Parathyroid adenoma (tissue), 2 donors: Measurements from ENCODE around the gene NDE1.

ENCODE experiments used
- H2AFZ ChIP-seq: fragments of 300-600 bp; sonication (generic); one replicate; pipeline ENCODE4 v1.7.0; 2017; ENCODE audit warnings: antibody characterized with exemption, mild to moderate bottlenecking
- H3K27ac ChIP-seq: fragments of 300-600 bp; sonication (generic); one replicate; pipeline ENCODE4 v1.7.0; 2017
- H3K27me3 ChIP-seq: fragments of 300-600 bp; sonication (generic); one replicate; pipeline ENCODE4 v1.7.0; 2017; ENCODE audit warnings: low read length; ENCODE audit not compliant: control insufficient read depth, insufficient read depth
- H3K36me3 ChIP-seq: fragments of 300-600 bp; sonication (generic); one replicate; pipeline ENCODE4 v1.7.0; 2017; ENCODE audit warnings: low read length; ENCODE audit not compliant: control insufficient read depth, insufficient read depth
- H3K4me1 ChIP-seq: fragments of 300-600 bp; sonication (generic); one replicate; pipeline ENCODE4 v1.7.0; 2017; ENCODE audit warnings: control low read depth
- H3K4me2 ChIP-seq: fragments of 300-600 bp; sonication (generic); one replicate; pipeline ENCODE4 v1.7.0; 2017; ENCODE audit warnings: low read length
- H3K4me3 ChIP-seq: fragments of 300-600 bp; sonication (generic); one replicate; pipeline ENCODE4 v1.7.0; 2017; ENCODE audit warnings: low read depth, low read length
- H3K79me2 ChIP-seq: fragments of 300-600 bp; sonication (generic); one replicate; pipeline ENCODE4 v1.7.0; 2017; ENCODE audit warnings: control low read depth
- H3K9ac ChIP-seq: fragments of 300-600 bp; sonication (generic); one replicate; pipeline ENCODE4 v1.7.0; 2017; ENCODE audit warnings: mild to moderate bottlenecking
- H3K9me3 ChIP-seq: fragments of 300-600 bp; sonication (generic); one replicate; pipeline ENCODE4 v1.7.0; 2017; ENCODE audit warnings: low read length; ENCODE audit not compliant: control insufficient read depth
- TF ChIP-seq, protein P1 (sequence below): fragments of 300-600 bp; sonication (generic); IDR thresholded peaks from one replicate; pipeline ENCODE4 v1.7.0; 2017; ENCODE audit warnings: antibody characterized with exemption, mild to moderate bottlenecking
- donor health status: primary hyperparathyroidism.

NDE1 gene, protein sequence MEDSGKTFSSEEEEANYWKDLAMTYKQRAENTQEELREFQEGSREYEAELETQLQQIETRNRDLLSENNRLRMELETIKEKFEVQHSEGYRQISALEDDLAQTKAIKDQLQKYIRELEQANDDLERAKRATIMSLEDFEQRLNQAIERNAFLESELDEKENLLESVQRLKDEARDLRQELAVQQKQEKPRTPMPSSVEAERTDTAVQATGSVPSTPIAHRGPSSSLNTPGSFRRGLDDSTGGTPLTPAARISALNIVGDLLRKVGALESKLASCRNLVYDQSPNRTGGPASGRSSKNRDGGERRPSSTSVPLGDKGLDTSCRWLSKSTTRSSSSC

DNA sequence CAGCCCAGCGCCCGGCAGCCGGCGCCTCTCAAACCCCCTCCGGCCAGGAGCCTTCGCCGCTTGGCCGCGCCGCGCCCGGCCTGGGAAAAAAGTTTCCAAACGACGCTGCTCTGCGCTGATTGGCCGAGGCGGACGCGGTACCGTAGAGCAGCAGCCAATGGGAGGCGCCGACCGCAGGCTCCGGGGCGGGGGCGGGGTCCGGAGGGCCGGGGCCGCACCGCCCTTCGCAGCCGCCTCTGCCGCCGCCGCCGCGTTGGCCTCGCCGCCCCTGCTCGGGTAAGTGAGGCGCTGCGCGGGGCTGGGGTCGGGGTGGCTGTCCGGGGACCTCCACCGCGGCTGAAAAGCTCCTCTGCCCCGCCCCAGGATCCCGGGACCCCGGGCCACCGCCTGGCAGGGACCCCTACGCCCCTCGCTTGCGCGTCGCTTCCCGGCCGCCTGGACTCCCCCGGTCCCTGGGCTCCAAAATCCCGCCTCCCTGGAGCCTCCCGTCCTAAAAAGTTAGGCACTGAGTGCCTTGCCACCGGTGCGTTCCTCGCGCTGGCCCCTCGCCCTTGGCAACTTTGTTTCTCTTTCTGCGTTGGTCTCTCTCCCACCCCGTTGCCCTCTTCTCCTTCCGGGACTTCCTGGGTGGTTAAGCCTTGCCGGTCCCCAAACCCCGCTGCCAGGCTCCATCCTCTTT, at the start of gene NDE1:
TSS of gene NDE1 (plus strand) at position 227 of the 679 bp plus-strand sequence. CDS start 14,534 bp downstream, outside the sequence.
- no peaks in the 10 kb centered on the region for H3K9me3 ChIP-seq
- H3K27ac ChIP-seq, result peak within 1 kb of the TSS; percentile 77
- peak within 1 kb of the TSS; percentile 95 for H2AFZ ChIP-seq
- H3K27me3 ChIP-seq, result no peaks in the 10 kb centered on the region
- H3K4me1 ChIP-seq, result peaks cover 3% of the 10 kb centered on the region
- TF ChIP-seq, protein P1, sequence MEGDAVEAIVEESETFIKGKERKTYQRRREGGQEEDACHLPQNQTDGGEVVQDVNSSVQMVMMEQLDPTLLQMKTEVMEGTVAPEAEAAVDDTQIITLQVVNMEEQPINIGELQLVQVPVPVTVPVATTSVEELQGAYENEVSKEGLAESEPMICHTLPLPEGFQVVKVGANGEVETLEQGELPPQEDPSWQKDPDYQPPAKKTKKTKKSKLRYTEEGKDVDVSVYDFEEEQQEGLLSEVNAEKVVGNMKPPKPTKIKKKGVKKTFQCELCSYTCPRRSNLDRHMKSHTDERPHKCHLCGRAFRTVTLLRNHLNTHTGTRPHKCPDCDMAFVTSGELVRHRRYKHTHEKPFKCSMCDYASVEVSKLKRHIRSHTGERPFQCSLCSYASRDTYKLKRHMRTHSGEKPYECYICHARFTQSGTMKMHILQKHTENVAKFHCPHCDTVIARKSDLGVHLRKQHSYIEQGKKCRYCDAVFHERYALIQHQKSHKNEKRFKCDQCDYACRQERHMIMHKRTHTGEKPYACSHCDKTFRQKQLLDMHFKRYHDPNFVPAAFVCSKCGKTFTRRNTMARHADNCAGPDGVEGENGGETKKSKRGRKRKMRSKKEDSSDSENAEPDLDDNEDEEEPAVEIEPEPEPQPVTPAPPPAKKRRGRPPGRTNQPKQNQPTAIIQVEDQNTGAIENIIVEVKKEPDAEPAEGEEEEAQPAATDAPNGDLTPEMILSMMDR, result no peak
- H3K9ac ChIP-seq, result no peak within 1 kb of the TSS
- peaks cover 3% of the 10 kb centered on the region for H3K79me2 ChIP-seq
- peak within 1 kb of the TSS; percentile 83 for H3K4me3 ChIP-seq
- H3K4me2 ChIP-seq, result peak within 1 kb of the TSS; percentile 88
- H3K36me3 ChIP-seq, result no peaks in the 10 kb centered on the region

DNA sequence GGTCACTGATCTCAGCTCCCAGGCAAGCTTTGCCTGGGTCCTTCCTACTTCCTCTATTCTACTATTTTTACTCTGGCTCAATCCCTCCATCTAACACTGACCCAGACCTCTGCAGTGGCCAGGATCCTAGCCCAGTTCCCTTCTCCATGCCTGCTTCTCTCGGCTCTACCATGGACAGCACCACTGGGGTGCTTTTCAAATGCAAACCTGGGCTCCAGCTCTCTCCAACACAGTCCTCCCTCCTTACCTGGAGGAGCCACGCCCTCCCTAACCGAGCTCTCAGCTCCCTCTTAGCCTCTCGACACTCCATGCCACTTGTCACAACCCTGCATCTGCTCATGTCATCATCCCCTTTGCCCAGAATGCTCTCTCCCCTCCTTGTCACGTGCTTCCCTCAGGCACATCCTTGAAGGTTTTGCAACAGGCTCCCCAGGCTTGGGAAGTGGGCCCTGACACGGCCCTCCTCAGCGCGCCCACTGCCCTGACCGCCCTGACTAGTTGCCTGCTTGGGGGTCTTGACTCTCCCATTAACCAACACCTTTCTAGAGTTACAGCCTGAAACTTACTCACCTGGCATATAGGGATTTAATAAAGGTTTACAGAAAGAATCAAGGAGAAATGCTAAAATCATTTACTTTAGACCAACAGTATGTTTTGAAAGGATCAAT, 48.7 kb upstream of the NDE1 start:
- Histone ChIP-seq H3K27me3 (no peaks in the 10 kb centered on the region), H3K4me2 (no peak overlapping the region), H3K9me3 (no peaks in the 10 kb centered on the region), H2AFZ (no peak overlapping the region), H3K79me2 (no peaks in the 10 kb centered on the region), H3K36me3 (no peaks in the 10 kb centered on the region), H3K4me3 (no peak overlapping the region), H3K27ac (no peak overlapping the region), H3K9ac (no peak overlapping the region), H3K4me1 (no peaks in the 10 kb centered on the region)
- TF ChIP-seq, protein P1, result no peak

DNA sequence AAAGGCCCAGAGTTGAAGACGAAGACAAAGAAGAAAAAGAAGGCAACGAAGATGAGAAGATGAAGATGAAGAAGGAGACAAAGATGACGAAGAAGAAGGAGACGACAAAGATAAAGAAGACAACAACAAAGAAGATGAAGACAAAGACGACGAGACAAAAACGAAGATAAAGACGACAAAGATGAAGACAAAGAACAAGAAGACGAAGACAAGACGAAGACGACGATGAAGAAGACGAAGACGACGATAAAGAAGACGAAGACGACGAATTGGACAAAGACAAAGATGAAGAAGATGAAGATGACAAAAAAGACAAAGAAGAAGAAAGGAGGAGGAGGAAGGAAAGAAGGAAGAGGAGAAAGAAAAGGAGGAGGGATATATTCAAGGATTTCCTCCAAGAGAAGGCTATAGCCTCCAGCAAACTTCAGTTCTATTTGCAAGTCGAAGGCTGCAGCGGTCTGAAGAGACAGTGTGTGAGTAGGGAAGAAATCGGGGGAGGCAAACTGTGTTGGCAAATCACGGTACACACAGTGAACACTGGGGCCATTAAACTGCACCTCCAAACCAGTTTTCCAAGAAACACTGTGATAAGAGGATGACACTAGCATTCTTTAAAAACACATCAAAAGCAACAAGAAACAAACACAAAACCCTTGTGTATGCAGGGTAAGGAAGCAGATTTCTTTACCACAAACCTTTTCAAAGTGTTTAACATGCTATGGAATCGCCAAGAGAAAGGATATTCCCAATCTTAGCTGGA, 47.6 kb upstream of the NDE1 start:
- Histone ChIP-seq H3K9me3 (no peaks in the 10 kb centered on the region), H3K36me3 (no peaks in the 10 kb centered on the region), H3K79me2 (peaks cover 2% of the 10 kb centered on the region), H3K9ac (no peak overlapping the region), H3K27me3 (no peaks in the 10 kb centered on the region), H3K4me1 (no peaks in the 10 kb centered on the region), H2AFZ (no peak overlapping the region), H3K4me3 (no peak overlapping the region), H3K4me2 (no peak overlapping the region), H3K27ac (no peak overlapping the region)
- TF ChIP-seq, protein P1, result no peak

DNA sequence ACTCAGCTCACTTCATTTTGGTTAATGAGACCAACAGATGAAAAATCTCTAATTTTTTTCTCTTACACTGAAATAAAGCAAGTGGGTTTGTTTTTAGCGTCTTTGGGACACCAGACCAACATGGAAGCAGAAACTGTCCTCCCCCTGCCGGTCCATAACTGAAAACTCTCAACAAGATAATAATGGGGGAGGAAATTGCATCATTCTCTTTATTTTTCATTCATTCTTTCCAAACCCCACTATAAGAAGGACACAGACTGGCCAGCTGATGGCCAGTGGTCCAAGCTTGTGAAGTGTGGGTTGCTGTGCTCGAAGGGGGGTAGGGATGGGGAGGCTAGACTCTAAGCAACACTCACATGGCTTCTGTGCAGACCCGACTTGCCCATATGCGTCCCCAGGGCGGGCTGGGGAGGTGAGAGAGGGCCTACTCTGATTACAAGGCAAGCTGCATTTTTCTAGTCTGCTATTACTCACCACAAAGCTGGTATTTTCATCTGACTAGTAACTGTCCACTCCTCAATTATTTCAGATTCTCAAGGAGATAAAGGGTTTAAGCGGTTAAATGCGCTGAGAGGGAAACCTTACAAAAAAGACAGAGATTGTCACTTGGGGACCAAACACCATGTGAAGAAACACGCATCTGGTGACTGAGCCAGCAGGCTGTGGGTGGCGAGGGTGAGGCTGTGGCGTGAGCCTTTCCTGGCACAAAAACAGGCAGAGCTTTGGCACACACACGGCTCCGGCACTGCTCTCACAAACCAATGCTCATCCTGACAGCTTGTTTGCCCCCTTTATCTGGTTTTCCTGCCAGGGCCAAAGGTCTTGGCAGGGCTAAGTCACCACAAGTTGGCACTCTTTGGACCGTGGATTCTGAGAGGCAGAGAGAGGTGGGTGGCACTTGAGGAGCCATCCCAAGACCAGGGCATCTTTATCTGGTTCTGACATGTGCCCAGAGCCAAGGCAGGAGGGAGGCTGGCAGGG, 45.3 kb upstream of the NDE1 start:
- TF ChIP-seq, protein P1, result no peak
- no peaks in the 10 kb centered on the region for H3K27me3 ChIP-seq
- H3K9me3 ChIP-seq, result no peaks in the 10 kb centered on the region
- H3K36me3 ChIP-seq, result no peaks in the 10 kb centered on the region
- H3K4me2 ChIP-seq, result no peak overlapping the region
- no peak overlapping the region for H2AFZ ChIP-seq
- H3K27ac ChIP-seq, result no peak overlapping the region
- peaks cover 2% of the 10 kb centered on the region for H3K79me2 ChIP-seq
- peaks cover 4% of the 10 kb centered on the region for H3K4me1 ChIP-seq
- no peak overlapping the region for H3K4me3 ChIP-seq
- no peak overlapping the region for H3K9ac ChIP-seq
